SK-N-MC (cell line): ENCODE measurements around the gene MPI.
"Not testable (repeated sequence)": the region's sequence is repeated elsewhere in the genome, so short reads cannot be mapped to it uniquely, and the experiment has no call there.

ENCODE experiments used
- EZH2 ChIP-seq: fragments of 200-600 bp; sonication (generic); IDR thresholded peaks from one replicate; pipeline ENCODE4 v1.6.1; 2017; ENCODE audit warnings: antibody characterized with exemption
- FOXP2 ChIP-seq: optimal IDR thresholded peaks from 2 replicates; pipeline ENCODE3; 2011; ENCODE audit warnings: mild to moderate bottlenecking, moderate library complexity; ENCODE audit not compliant: insufficient read depth; ENCODE audit errors: extremely low read length, control extremely low read depth
- POLR2AphosphoS5 ChIP-seq: IDR thresholded peaks from 2 replicates; pipeline ENCODE4 v1.6.1; 2012; ENCODE audit warnings: mild to moderate bottlenecking, low read depth, low read length, borderline replicate concordance

DNA sequence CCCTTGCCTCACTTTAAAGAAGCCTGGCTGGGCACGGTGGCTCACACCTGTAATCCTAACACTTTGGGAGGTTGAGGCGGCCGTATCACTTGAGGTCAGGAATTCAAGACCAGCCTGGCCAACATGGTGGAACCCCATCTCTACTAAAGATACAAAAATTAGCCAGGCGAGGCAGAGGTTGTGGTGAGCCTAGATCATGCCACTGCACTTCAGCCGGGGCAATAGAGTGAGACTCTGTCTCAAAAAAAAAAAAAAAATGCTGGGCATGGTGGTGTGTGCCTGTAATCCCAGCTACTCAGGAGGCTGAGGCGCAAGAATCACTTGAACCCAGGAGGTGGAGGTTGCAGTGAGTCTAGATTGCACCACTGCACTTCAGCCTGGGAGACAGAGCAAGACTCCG, 4.5 kb downstream of the MPI start:
- TF ChIP-seq EZH2, POLR2AphosphoS5, FOXP2: not testable (repeated sequence)
